Stomach (tissue), 4 donors: Measurements from ENCODE around the gene LDHAL6A.

Source experiments
- CTCF ChIP-seq, 7 experiments: fragments of 450-650 bp in 4 of 7; fragments of 200-600 bp in 3 of 7; sonication (generic) in 3 of 7; IDR thresholded peaks; one replicate each; pipeline ENCODE4 v1.5.1; 2016 to 2019; ENCODE audit warnings: antibody characterized with exemption in 7 of 7, control low read depth in 2 of 7, mild to moderate bottlenecking in 1 of 7
- POLR2A ChIP-seq, 4 donors: fragments of 450-650 bp; IDR thresholded peaks; one replicate each; pipeline ENCODE4 v1.6.1; 2016; ENCODE audit warnings: antibody characterized with exemption in 4 of 4, control low read depth in 2 of 4, mild to moderate bottlenecking in 1 of 4, moderate library complexity in 1 of 4
- POLR2AphosphoS5 ChIP-seq, 3 donors: sonication (generic); formaldehyde crosslinking; IDR thresholded peaks; one replicate each; pipeline ENCODE4 v1.6.1; 2016; ENCODE audit warnings: antibody characterized with exemption in 3 of 3

- TF ChIP-seq POLR2A (IDR thresholded peaks at IDR 0.05), result no peak
- TF ChIP-seq CTCF (IDR thresholded peaks at IDR 0.05), result no peak
- no peak for TF ChIP-seq POLR2AphosphoS5 (IDR thresholded peaks at IDR 0.05)
Measured at GRCh38 chr11:18416459-18416858, 39.2 kb upstream of the LDHAL6A start.
